8988T (cell line): ENCODE measurements around the gene DKC1.

Source experiments
- DNase-seq: peaks from one replicate; pipeline ENCODE4 v3.0.0; 2011

Gene DKC1

DNA sequence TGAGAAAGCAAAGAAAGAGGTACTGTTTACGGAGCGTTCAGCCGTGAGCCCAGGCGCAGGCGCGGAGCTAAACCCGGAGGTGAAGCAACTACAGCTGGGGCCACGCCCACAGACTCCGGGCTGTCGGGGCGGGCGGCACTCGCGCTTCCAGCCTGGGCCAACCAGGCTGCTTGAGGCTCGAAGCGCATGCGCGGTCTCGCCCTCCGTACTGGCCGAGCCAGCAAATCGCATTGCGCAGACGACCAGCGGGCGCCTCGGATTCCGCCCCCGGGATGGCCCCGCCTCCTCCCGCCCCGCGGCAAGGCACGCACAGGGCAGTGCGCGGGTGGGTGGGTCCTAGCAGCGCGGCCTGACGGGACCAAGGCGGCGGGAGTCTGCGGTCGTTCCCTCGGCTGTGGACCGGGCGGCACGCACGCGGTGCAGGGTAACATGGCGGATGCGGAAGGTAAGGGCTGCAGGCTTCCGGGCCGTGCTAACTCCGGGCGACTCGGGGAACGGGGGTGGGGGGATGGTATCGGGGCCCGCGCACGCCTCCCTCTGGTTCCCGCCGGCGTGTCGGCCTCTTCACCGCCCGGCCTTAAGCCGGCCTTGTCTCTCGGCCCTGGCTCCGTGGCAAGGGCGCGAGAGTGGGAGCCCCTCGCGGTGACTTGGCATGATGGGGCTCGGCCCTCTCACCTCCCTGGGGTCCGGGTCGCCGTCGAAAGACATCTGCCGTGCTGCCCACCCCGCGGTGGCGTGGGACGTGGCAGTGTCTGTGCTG is at the start of gene DKC1:
Gene DKC1 (plus strand): TSS at position 328 of the 760 bp plus-strand sequence. CDS start 102 bp downstream, at position 430.
- peak; percentile 52 for DNase-seq

DNA sequence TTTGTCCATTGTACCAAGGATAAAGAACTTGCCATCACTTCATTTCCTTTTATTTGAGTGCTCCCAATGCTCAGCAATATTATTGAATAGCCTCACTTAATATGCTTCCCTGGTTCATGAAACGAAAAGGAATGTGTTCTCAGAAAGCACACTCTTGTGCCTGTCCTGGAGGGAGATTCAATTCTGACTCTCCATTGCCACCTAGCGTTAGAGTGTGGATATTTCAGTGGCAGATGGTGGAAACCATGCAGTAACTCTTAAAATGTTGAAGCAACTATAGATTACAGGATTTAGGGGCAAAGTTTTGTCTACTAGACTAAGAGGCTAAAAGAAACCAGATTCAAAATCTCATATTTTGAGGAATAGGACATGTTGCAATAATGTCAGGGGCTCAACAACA is 47.7 kb upstream of the DKC1 start:
- DNase-seq, result no peak

DNA sequence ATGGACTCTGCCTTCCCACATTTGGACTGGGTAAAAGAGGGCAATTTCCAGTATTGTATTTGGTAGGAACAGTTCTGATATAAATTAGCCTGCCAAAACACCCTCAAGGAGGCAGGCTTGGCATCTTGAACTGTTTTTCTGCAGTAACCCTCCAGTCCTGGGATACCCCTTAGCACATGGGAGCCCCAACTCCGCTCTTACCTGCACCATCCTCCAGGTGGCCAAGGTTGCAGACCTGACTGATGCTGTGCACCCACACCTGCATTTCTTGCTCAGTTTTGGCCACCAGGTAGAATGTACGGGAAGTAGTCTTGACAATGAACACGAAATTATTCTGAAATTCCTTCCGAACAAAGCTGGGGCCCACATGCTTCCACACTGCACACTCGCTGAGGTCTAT is 46.8 kb upstream of the DKC1 start:
- no peak for DNase-seq

DNA sequence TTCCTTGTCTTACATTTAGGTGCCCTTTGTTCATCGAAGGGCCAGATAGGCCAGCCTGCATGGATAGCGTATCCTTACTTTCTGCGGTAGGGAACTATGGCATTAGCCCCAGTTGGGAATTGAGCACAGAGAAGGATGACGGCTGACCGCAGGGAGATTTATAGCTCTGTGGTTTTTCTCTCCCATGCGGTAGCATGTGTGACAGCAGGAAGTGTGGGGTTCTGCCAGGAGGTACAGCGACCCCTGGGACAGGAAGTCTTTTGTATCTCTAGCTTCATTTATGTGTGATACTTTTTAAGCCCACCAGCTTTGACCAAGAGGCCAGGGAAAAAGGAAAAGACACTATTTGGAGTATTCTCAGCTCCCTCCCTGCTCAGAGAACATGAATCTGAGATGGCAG is 44.8 kb upstream of the DKC1 start:
- no peak for DNase-seq

DNA sequence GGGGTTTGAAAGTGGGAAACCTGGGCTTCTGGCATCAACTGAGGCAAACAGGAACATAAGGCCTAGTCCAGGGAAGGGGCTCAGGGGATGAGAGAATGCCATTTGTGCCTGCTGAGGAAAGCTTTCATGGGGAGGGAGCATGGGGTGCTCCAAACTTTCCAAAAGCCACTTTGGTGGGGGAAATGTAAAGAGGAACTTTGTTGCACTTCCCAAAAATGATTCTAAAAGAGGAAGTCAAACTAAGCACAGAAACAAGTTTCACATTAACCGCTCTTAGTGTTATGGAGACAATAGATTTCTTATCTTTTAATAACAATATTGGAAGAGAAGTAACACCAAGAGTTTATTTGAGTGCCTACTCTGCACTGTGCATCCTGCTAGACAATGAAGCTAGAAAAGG is 44.0 kb upstream of the DKC1 start:
- DNase-seq, result no peak

DNA sequence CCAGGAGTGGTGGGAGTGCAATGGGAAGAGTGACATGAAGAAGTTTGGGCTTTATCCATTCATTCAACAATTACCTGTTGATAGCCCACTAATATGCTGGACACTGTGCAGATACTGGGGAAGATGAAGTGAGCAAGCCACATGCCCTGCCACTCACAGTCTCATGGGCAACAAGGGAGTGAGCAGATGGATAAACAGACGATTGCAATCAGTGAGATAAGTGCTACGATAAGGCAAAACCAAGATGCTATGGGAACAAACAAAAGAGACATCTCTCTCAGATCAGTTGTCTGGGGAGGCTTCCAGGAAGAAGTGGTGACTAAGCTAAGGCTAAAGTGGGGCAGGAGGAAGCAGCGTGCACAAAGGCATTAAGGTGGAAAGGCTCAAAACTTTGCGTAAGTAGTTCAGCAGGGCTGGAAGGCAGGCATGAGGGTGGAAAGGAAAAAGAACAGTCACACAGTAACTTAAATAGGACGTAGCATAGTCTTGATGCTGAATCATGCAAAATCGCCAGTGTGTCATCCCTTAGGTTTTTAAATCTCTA is 43.5 kb upstream of the DKC1 start:
- DNase-seq, result no peak

DNA sequence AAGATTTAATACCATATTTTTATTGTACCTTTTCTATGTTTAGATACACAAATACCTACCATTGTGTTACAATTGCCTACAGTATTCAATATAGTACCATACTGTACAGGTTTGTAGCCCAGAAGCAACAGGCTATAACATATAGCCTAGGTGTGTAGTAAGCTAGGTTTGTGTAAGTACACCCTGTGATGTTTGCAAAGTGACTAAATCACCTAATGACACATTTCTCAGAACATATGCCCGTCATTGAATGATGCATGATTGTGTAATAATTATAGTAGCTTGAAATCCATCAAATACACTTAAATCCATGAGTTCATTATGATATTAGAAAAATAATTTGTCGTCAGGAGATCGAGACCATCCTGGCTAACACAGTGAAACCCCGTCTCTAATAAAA is 42.6 kb upstream of the DKC1 start:
- DNase-seq, result no peak

DNA sequence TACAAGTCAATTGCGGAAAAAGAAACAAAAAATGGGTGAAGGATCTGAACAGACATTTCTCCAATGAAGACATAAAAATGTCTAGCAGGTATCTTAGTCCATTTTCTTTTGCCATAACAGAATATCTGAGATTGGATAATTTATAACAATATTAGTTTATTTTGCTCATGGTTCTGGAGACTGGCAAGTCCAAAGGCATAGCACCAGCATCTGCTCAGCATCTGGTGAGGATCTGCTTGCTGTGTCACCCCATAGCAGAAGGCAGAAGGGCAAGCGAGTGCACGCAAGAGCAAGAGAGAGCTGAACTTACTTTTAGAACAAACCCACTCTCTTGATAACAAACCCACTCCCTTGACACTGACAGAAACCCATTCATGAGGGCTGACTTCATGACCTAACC is 41.5 kb upstream of the DKC1 start:
- no peak for DNase-seq

DNA sequence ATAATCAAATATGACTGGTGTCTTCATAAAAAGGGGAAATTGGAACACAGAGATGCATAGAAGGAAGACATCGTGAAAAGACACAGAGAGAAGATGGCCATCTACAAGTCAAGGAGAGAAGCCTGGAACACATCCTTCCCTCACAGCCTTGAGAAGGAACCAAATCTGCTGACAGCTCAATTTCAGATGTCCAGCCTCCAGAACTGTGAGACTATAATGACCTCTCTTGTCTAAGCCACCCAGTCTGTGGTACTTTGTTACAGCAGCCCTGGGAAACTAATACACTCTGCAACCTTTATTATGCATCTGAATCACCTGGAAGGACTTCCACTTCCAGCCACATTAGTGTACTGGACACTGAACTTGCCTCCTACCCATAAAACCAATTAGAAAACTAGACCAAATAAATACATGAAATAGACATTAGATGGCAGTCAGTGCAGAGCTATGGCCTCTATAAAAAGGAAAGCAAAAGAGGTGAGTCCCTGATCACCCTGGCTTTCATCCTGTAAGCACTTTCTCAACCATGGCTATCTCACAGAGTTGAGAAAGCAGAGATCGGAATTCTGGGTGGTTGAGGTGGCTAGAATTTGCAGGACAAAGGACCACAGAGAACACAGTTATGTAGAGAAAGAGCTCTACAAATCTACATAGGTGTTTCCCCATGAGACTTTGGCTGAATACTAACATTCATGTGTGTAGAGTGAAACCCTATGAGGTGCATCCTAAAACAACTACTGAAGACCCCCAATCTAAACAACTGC is 37.5 kb upstream of the DKC1 start:
- no peak for DNase-seq

DNA sequence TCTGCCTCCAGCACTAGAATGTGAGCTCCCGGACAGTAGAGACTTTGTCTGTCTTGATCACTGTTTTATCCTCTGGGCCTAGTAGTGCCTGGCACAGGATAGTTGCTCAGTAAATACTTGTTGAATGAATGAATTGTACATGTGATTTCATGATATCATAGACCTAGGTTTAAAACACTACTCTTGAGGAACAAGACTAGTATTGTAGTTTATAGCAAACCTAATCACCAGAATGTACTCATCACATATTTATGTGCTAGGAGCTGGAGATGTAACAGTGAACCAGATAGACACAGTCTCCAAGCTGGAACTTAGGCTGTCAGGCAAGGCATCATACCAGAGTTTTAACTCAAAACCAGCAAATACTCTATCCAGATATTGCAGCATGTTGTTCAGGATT is 35.2 kb upstream of the DKC1 start:
- no peak for DNase-seq

DNA sequence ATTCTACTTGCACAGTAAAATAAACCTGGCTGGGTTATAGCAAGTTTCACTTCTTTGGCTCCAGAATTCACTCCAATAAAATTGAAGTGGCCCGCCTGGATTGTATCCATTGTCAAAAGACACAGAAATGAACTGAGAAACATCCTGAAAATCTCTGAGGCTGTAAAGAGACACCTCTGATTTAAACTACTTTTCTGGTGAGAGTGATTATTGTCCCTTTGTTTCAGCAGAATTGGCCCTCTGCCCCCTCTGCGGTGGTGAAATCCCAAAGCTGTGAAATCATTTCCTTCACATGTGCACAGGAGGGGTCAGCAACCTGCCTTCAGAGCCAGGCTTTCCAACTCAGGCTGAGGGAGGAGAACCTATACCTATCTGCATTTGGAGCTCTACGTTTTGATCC is 34.8 kb upstream of the DKC1 start:
- no peak for DNase-seq

DNA sequence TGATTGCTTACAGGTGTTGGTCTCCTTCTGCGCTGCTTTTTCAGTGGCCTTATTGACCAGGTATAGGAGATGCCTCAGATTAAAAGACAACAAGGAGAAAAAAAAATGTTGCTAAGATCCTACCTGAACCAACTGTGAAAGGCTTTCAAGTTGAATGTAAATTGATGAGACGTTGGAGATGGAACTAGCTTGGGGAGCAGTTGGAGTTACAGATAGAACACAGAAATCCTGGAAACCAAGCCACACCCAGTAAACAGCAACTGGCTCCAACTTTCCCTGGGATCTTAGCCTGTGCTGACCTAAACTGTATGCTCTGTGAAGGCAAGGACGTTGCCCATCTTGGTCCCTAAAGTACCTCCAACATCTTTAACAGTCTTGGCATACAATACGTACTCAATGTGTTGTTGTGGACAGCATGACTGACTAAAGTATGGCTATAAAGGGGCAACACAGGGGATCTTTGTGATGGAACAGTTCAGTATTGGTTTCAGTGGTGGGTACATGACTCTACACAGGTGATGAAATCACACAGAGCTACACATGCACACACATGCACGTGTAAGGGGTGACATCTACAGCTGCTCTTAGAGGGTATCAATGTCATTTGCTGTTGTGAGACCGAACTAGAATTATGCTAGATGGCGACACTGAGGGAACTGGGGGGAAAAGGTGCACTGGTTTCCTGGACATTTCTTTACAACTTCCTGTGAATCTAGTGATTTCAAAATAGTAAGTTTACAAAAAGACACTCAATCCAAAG is 34.1 kb upstream of the DKC1 start:
- no peak for DNase-seq

DNA sequence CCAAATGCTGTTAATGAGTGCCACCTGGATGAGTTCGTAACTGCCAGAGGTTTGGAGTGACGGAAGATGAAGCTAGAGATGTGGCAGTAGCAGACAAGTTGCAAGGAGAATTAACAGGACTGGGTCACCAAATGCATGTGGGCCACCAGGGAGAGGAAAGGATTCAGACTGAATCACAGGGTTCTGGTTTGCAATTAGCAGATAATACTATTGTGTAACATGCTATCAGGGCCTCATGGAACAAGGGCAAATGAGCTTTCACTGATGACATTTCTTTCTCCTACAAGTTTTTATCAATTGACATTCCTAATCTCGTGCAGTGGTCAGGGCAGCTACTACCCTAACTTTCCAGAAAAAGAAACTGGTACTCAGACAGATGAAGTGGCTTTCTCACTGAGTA is 33.2 kb upstream of the DKC1 start:
- no peak for DNase-seq

DNA sequence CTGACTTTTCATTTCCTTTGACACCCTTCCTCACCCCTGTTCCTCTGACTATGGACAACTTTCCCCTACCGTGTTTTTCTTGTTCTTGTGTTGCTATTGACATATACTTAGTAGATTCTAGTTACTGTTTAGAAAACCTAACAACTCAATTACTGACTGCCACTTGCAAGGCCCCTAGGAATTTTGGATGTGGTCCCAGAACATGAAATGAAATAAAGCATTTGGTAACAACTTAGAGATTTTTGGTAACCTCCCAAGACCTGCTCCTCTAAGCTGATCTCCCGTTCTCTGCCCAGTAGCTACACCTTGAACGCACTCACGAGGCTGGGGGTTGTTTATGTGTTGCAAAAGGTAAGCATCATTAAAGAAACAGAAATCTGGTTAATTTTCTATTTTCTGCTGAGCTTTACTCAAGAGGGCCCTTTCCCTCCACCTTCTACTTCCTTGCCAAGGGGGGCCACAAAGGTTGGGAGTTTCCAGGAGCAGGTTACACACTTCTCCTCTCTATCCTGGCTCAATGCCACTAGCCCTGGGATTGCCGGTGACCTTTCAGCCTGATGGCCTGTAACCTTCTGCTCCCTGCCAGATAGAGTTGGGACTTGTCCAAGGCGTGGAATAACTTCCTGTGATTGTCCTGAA is 32.3 kb upstream of the DKC1 start:
- no peak for DNase-seq

DNA sequence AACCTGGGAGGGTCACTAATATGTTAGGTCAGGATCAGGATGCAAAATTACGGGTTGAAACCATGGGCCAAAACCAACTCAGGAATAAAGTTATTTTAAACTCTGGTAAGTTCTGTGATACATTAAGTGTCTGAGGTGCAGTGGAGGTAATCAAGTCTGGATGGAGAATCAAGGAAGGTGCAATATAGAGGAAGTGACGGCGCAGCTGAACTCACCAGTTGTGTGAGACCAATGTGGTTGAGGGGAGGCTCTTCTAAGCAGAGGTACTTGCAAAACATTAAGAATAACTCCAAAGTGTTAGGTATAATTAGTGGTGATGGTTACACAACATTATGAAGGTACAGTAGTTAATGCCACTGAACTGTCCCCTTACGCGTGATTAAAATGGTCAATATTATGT is 31.5 kb upstream of the DKC1 start:
- DNase-seq, result no peak

DNA sequence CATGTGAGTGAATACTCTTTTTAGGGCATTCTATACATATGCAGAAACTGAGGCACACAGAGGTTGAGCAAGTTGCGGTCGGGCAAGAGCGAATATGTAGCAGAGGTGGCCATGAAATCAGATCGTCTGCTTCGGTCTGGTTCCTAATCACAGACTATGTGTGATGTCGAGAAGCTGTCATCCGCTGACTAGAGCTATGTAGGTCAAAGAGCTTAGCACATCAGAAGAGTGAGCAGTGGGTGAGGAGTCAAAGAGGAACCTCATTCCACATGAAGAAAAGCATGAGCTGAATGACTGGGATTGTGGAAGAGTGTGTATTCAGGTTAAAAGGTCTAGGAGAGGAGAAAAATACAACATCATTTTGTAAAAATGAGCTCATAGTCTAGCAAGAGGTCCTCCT is 30.8 kb upstream of the DKC1 start:
- no peak for DNase-seq

DNA sequence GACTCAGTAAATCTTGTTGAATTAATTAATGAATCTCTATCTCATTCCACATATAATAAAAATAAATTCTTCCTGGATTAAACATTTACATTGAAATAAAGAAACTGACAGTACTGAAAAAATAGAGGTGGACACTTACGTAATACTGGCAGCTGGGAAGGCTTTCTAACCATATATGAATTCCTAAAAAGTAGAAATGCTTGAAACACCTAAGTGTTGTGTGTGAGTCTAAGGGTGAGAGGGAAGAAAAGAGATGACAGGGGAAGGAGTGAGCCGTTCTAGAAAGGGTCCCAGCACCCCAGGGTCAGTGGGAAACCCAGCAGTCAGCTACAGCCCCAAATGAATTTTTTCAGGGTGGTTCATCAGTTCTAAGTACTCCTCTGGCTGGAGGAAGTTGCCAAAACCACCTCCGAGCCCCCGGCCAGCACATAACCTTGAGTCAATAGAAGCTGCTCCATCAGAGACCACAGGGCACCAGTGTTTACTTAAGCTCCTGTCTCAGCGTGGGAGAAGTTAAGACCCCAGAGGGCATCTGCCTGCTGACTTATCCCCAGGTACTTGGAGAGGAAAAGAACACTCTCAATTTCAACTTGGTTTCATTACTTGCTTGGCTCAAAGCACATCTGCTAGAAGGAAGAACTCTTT is 30.1 kb upstream of the DKC1 start:
- no peak for DNase-seq

DNA sequence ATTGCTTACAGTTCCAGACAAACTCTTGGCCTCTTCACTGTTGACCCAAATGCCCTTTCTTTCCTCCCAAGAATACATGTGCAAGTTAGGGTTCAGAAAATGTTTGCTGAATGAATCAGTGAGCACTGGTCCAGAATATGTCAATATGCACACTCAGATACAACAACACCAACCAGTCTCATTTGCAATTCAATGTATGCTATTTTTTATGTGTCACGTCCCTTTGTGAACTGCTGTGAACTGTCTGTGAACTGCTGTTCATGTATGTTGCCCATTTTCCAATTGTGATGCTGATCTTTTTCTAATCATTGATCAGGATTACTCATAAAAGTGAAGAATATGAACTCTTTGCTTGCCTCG is 29.6 kb upstream of the DKC1 start:
- no peak for DNase-seq

DNA sequence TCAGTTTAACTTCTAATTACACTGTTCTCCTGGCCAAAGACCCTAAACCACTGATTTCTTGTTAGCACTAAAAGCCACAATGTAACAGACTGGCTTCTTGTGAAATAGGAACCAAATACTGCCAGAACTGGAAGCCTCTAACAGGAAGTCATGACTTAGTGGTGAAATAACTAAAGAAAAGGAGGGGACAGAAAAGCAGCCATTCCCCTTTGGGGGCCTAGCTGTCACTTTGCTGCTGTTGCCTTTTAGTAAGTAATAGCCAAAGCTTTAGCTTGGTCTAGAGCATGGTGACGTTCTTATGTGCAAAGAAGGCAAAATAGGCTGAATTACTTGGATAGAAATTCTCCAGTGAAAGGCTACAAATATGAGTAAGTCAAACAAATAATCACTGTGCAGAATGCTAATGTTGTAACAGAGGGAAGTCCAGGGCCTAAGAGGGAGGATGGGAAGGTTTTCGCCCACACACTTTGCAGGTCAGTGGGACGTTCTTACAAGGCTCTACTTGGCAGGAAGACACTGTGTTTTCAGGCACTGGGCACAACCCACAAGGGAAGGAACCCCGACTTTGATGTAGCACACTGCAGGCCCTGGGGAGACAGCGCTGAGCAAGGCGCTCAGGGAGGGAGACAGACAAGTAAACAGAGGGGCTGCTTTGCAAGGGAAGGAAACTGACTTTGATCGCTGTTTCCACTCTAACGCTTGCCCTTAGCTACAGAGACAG is 28.4 kb upstream of the DKC1 start:
- DNase-seq, result no peak

DNA sequence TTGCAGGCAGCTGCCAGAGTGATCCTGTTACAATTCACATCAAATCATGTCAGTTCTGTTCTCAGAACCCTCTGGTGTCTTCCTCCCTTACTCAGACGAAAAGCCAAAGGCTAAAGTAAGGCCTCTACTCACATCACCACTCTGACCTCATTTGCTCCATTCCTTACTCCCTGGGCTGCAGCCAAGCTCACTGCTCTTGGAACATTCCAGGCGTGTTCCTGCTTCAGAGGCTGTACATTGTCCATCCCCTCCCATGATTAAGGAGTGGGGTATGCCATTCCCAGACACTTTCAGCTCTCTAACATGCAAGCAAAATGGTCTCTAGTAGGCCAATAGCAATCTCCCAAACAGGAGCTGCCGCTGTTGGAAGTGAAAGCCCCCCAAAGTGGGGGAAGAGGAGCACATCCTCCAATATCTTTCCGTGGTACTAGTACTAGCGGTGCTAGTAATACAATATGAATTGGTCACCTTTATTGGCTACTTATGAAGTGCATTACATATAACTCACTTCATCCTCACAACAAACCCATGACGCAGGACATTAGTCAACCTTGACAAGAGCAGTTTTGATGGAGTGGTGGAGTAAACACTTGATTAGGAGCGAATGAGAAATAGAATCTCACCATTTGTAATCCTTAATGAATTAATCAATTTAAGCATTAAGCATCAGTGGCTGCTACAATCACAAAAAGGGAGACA is 26.8 kb upstream of the DKC1 start:
- no peak for DNase-seq

DNA sequence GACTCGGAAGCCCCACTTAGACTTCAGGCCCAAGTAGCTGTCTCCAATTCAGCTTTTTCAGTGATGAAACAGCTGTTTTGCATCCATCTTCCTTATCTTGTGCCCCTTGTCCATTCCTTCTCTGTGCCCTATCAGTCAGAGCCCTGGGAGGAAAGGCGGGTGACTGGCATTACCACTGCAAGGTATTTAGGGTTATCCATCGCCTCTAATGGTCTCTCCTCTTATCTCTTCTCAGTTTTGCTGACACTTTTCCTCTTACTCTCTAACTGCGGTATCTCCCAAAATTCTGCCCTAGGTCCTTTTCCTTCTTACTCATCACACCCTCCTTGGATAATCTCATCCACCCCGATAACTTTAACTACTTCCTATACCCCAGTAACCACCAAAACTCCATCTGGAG is 25.5 kb upstream of the DKC1 start:
- no peak for DNase-seq
